Measurements from ENCODE around the gene ASCL5. TPM values are rescaled to one million over a fixed set of nuclear protein-coding genes. Genes with fewer than 3 reads are reported as not detected.

The ASCL5 gene
- total and polyA plus RNA-seq, 2 experiments from 2014 or later = not detected

DNA sequence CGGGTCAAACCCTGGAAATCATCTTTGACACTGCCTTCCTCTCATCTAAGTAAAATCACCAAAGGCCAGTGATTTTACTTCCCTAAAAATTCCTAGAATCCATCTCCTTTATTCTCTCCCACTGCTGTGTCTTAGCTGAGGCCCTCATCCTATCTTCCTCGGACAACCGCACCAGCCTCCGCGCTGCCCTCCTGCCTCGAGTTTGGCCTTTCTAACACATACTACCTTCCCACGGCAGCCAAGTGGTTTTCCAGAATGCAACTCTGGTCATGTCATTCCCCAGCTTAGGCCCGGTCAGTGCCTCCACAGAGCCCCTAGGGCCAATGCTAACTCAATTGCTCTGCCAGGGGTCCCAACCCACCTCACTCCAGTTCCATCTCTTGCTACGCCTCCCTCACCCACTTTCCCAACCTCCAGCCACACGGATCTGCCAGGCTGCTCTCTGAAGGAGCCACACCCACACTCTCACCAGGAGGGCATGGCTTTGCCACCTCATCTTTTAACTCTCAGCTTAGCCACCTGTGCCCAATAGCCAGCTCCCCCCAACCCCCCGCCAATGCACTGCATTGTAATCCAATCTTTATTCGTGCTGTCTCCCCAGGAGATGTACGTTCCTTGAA, 20.5 kb upstream of the ASCL5 start:
- TF ChIP-seq, protein P1, sequence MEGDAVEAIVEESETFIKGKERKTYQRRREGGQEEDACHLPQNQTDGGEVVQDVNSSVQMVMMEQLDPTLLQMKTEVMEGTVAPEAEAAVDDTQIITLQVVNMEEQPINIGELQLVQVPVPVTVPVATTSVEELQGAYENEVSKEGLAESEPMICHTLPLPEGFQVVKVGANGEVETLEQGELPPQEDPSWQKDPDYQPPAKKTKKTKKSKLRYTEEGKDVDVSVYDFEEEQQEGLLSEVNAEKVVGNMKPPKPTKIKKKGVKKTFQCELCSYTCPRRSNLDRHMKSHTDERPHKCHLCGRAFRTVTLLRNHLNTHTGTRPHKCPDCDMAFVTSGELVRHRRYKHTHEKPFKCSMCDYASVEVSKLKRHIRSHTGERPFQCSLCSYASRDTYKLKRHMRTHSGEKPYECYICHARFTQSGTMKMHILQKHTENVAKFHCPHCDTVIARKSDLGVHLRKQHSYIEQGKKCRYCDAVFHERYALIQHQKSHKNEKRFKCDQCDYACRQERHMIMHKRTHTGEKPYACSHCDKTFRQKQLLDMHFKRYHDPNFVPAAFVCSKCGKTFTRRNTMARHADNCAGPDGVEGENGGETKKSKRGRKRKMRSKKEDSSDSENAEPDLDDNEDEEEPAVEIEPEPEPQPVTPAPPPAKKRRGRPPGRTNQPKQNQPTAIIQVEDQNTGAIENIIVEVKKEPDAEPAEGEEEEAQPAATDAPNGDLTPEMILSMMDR (IDR thresholded peaks at IDR 0.05; ENCODE audit: poor library complexity) = no peak
- TF ChIP-seq EZH2phosphoT487 (IDR thresholded peaks at IDR 0.05; ENCODE audit: low read depth, severe bottlenecking, unreplicated experiment) = no peak
- no peak for TF ChIP-seq EZH2 (IDR thresholded peaks at IDR 0.05; ENCODE audit: borderline replicate concordance)
- Histone ChIP-seq H4K20me1 (ENCODE audit: insufficient read depth, poor library complexity, severe bottlenecking) (peaks cover 4% of the 10 kb centered on the region), H3K4me1 (ENCODE audit: insufficient read depth) (no peaks in the 10 kb centered on the region), H3K36me3 (replicated peaks; ENCODE audit: insufficient read depth, low read depth) (no peaks in the 10 kb centered on the region), H3K27me3 (no peaks in the 10 kb centered on the region), H3K27ac (no peak overlapping the region), H3K4me3 (no peak overlapping the region), H3K9me2 (replicated peaks; ENCODE audit: insufficient read depth) (no peaks in the 10 kb centered on the region), H3K4me2 (no peak overlapping the region), H3K9me3 (ENCODE audit: low read depth) (no peaks in the 10 kb centered on the region), H2AFZ (no peak overlapping the region), H3K79me2 (peaks cover 18% of the 10 kb centered on the region)
- 91% methylated on average over 13 of the region's 13 CpGs for WGBS (ENCODE audit: low lambda C conversion rate, missing lambda C conversion rate)
- DNase-seq (ENCODE audit: low spot score) = no peak

DNA sequence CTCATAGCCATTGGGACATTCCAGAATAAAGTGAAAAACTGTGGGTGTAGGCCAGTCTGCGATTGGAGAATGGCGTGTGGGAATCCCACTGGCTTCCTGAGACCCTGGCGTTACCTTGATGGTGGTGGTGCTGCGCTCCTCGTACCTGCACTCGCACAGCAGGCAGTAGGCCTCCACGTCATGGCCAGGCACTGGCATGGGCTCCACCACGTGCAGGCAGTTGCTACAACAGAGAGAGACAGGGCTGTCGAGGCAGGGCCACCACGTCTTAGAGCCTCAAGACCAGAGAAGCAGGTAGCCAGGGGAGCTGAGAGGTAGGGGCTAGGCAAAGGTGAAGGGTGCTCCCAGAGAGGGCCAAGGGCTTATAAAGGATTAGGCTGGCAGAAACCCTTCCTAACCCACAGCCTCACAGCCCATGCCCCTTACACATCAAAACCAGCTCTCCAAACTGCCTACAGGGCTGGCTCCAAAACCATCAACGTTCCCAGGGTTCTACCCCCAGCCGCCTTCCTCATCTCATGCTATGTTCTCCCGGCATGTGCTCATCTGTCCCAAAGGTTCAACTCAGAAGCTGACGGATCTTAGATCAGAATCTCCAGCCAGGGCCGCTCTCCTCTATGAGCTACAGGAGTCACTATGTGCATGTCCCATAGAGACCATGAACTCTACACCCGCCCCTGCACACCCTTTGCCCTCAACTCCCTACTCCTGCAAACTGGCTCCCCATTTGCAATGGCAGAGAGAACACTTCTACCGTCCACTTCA, 19.8 kb upstream of the ASCL5 start:
- H3K4me3 ChIP-seq = no peak overlapping the region

GRCh38 chr1:201145816-201146215, 18.8 kb upstream of the ASCL5 start:
- H3K27me3 ChIP-seq = no peaks in the 10 kb centered on the region
- 100% methylated on average over 7 of the region's 7 CpGs for WGBS (ENCODE audit: low lambda C conversion rate, missing lambda C conversion rate)
- TF ChIP-seq EZH2 (IDR thresholded peaks at IDR 0.05; ENCODE audit: borderline replicate concordance) = no peak
- no peak for TF ChIP-seq EZH2phosphoT487 (IDR thresholded peaks at IDR 0.05; ENCODE audit: low read depth, severe bottlenecking, unreplicated experiment)
- TF ChIP-seq, protein P1 (IDR thresholded peaks at IDR 0.05; ENCODE audit: poor library complexity) = no peak
- no peak overlapping the region for H3K4me3 ChIP-seq
- H3K4me1 ChIP-seq (ENCODE audit: insufficient read depth) = no peaks in the 10 kb centered on the region
- H3K79me2 ChIP-seq = peaks cover 7% of the 10 kb centered on the region
- no peak overlapping the region for H2AFZ ChIP-seq
- peaks cover 4% of the 10 kb centered on the region for H4K20me1 ChIP-seq (ENCODE audit: insufficient read depth, poor library complexity, severe bottlenecking)
- H3K4me2 ChIP-seq = no peak overlapping the region
- no peak overlapping the region for H3K27ac ChIP-seq
- no peaks in the 10 kb centered on the region for H3K36me3 ChIP-seq (replicated peaks; ENCODE audit: insufficient read depth, low read depth)
- H3K9me3 ChIP-seq (ENCODE audit: low read depth) = no peaks in the 10 kb centered on the region
- no peak for DNase-seq (ENCODE audit: low spot score)
- H3K9me2 ChIP-seq (replicated peaks; ENCODE audit: insufficient read depth) = no peaks in the 10 kb centered on the region

More for the DNA sequence above, 19.8 kb upstream of the ASCL5 start:
- Histone ChIP-seq H3K4me1 (ENCODE audit: insufficient read depth) (no peaks in the 10 kb centered on the region), H3K27ac (no peak overlapping the region), H4K20me1 (ENCODE audit: insufficient read depth, poor library complexity, severe bottlenecking) (peaks cover 4% of the 10 kb centered on the region), H3K79me2 (peaks cover 12% of the 10 kb centered on the region), H3K9me2 (replicated peaks; ENCODE audit: insufficient read depth) (no peaks in the 10 kb centered on the region), H3K27me3 (no peaks in the 10 kb centered on the region), H3K9me3 (ENCODE audit: low read depth) (no peaks in the 10 kb centered on the region), H2AFZ (no peak overlapping the region), H3K36me3 (replicated peaks; ENCODE audit: insufficient read depth, low read depth) (no peaks in the 10 kb centered on the region), H3K4me2 (no peak overlapping the region)
- no peak for DNase-seq (ENCODE audit: low spot score)
- WGBS (ENCODE audit: low lambda C conversion rate, missing lambda C conversion rate) = 97% methylated on average over 17 of the region's 17 CpGs
- TF ChIP-seq EZH2 (IDR thresholded peaks at IDR 0.05; ENCODE audit: borderline replicate concordance) (no peak), EZH2phosphoT487 (IDR thresholded peaks at IDR 0.05; ENCODE audit: low read depth, severe bottlenecking, unreplicated experiment) (no peak)
- TF ChIP-seq, protein P1 (IDR thresholded peaks at IDR 0.05; ENCODE audit: poor library complexity) = no peak
